Upper lobe of left lung (tissue), 4 donors: Measurements from ENCODE around the gene SRBD1.

Source experiments
- CTCF ChIP-seq, 6 experiments: fragments of 450-650 bp in 4 of 6; fragments of 200-600 bp in 2 of 6; sonication (generic) in 2 of 6; IDR thresholded peaks; one replicate each; pipeline ENCODE4 v1.5.1; 2016 to 2019; ENCODE audit warnings: antibody characterized with exemption in 6 of 6
- EP300 ChIP-seq, 4 donors: sonication (generic); formaldehyde crosslinking; IDR thresholded peaks; one replicate each; pipeline ENCODE4 v1.5.1; 2017; ENCODE audit warnings: antibody characterized with exemption in 4 of 4, control low read depth in 2 of 4
- POLR2A ChIP-seq, 4 donors: fragments of 450-650 bp; IDR thresholded peaks; one replicate each; pipeline ENCODE4 v1.5.1; 2016 to 2017; ENCODE audit warnings: antibody characterized with exemption in 4 of 4, mild to moderate bottlenecking in 2 of 4
- POLR2AphosphoS5 ChIP-seq, 2 donors: sonication (generic); formaldehyde crosslinking; IDR thresholded peaks; one replicate each; pipeline ENCODE4 v1.5.1; 2017; ENCODE audit warnings: antibody characterized with exemption in 2 of 2

DNA sequence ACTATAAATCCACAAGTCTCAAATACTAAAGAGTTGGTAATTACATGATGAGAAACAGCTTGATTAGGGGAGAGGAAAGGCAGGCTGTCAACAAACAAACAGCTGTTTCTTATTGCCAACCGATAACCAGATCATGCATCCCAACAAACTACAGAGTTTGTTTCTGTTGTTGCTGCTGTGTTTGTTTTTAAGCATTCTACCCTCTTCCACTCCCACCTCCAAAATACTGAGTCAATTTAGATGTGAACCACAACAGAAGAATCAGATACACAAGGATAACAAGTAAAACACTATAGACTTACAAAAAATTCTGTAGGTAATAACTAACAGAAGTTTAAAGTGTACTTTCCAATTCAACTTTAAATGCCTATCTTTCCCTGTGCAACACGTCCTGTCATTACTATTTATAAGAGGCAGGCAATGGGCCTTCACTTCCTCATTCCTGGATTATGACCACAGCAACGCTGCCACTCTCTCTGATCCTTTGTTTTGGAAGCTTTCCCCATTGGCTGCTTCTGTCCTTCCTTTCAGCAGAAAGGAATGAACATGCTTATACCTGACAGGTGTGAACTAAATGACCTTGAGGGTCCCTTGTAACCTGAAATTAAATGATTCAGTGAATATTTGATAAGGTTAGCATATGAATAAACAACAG lies 152.0 kb downstream of the SRBD1 start:
- TF ChIP-seq CTCF (IDR thresholded peaks at IDR 0.05) (no peak), POLR2A (IDR thresholded peaks at IDR 0.05) (no peak), POLR2AphosphoS5 (IDR thresholded peaks at IDR 0.05) (no peak), EP300 (IDR thresholded peaks at IDR 0.05) (no peak)
